Esophagus muscularis mucosa (tissue), 4 donors: Measurements from ENCODE around the gene OTX1.

Experiments
- EP300 ChIP-seq: sonication (generic); formaldehyde crosslinking; IDR thresholded peaks from one replicate; pipeline ENCODE4 v1.6.1; 2017; ENCODE audit warnings: antibody characterized with exemption
- POLR2A ChIP-seq: fragments of 450-650 bp; IDR thresholded peaks from one replicate; pipeline ENCODE4 v1.6.1; 2017; ENCODE audit warnings: antibody characterized with exemption, moderate library complexity, mild to moderate bottlenecking, low read depth
- POLR2AphosphoS5 ChIP-seq, 2 donors: sonication (generic); formaldehyde crosslinking; IDR thresholded peaks; one replicate each; pipeline ENCODE4 v1.6.1; 2017; ENCODE audit warnings: antibody characterized with exemption in 2 of 2
- TF ChIP-seq, protein P1 (sequence below), 3 experiments: fragments of 200-600 bp in 2 of 3; fragments of 450-650 bp in 1 of 3; sonication (generic) in 2 of 3; IDR thresholded peaks; one replicate each; pipeline ENCODE4 v1.5.1; 2017 to 2019; ENCODE audit warnings: antibody characterized with exemption in 3 of 3, mild to moderate bottlenecking in 2 of 3, moderate library complexity in 1 of 3

DNA sequence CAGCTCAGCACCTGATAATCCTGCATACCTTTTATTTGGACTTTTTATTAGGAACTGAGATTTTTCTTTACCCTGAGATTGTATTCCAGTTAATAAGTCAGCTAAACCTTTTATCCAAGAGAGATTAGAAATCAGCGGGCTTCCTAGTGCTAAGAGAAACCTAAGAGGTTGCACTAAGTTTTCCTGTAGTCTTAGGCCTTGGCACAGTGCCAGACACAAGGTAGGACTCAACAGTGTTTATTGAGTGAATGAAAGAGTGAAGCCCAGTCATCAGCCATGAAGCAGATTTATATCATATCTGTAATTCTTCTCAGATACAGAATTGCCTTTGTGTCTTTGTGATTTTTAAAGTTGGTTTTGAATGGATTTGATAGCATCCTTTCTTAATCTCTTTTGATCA lies 13.6 kb downstream of the OTX1 start:
- TF ChIP-seq, protein P1, sequence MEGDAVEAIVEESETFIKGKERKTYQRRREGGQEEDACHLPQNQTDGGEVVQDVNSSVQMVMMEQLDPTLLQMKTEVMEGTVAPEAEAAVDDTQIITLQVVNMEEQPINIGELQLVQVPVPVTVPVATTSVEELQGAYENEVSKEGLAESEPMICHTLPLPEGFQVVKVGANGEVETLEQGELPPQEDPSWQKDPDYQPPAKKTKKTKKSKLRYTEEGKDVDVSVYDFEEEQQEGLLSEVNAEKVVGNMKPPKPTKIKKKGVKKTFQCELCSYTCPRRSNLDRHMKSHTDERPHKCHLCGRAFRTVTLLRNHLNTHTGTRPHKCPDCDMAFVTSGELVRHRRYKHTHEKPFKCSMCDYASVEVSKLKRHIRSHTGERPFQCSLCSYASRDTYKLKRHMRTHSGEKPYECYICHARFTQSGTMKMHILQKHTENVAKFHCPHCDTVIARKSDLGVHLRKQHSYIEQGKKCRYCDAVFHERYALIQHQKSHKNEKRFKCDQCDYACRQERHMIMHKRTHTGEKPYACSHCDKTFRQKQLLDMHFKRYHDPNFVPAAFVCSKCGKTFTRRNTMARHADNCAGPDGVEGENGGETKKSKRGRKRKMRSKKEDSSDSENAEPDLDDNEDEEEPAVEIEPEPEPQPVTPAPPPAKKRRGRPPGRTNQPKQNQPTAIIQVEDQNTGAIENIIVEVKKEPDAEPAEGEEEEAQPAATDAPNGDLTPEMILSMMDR (IDR thresholded peaks at IDR 0.05) = no peak
- no peak for TF ChIP-seq EP300
- TF ChIP-seq POLR2AphosphoS5 (IDR thresholded peaks at IDR 0.05) = no peak
- no peak for TF ChIP-seq POLR2A
